Stimulated activated CD4-positive, alpha-beta T cell treated with anti-CD3 and anti-CD28 coated beads, Interleukin-4, amount 100 ng/mL, for 48 hours (primary cell): ENCODE data around the gene NALCN.

ENCODE experiments used
- DNase-seq, 2 donors: peaks; one replicate each; pipeline ENCODE4 v3.0.0-alpha.2; 2020; ENCODE audit warnings: low read depth in 2 of 2

The NALCN gene

GRCh38 chr13:101025925-101026324 is 390.4 kb downstream of the NALCN start:
- no peak for DNase-seq

DNA sequence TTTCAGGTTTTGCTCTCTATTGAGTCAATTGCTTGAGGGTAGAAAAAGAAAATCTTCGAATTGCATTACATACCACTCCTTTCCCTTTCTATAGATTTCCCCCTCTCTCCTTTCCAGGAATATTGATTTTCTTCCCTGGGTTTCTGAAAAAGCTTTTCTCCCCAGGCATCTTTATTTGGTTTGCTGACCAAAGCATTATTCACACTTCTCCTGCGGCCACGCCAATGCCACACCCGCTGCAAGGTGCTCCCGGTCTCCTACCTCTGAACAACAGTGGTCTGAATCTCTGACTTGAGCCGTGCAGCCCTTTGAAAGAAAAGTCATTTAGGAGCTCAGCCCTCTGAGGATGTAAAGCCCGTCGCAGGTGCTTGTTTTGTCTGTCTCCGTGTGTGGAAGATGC is 390.8 kb downstream of the NALCN start:
- DNase-seq: no peak

GRCh38 chr13:101019126-101019525 is 397.2 kb downstream of the NALCN start:
- DNase-seq: no peak

DNA sequence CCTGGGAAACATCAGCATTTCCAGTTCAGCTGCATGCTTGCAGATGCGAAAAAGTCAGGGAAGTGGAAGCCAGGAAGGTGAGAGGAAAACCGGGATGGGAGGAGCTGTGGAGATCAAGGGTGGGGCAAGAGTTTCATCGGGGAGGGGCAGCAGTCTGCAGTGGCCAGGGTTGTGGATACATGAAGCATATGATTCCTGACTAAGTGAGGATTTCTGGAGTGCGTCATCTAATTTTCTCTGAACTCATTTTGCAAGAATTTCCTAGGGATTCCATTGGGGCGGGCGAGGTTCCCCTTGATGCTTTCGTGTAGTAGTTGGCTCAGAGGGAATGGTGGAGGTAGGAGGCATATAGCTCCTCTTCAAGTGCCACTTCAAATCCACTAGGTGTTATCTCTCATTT is 397.6 kb downstream of the NALCN start:
- no peak for DNase-seq

GRCh38 chr13:101017123-101017872 is 399.0 kb downstream of the NALCN start:
- no peak for DNase-seq

GRCh38 chr13:101016475-101016874 is 399.8 kb downstream of the NALCN start:
- DNase-seq: no peak

DNA sequence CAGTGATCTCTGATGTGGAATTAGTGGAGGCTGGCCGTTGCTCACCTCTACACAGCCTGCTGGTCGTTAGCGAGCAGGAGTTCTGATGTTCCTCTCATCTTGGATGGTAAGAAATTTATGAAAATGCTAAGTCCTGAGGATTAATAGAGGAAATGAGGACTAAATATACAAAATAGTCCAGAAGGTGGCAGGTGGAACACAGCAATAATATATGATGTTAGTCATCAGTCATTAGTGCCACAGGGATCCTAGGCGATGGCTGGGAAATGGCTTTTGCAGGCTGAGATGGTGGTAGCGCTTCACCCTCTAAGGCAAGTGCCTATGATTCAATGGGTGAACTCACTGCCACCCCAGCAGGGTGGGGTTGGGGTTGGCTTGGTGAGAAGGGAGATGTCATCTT is 403.1 kb downstream of the NALCN start:
- DNase-seq: no peak

- DNase-seq: no peak
These were observed 406.2 kb downstream of the NALCN start for GRCh38 chr13:101010100-101010499.

DNA sequence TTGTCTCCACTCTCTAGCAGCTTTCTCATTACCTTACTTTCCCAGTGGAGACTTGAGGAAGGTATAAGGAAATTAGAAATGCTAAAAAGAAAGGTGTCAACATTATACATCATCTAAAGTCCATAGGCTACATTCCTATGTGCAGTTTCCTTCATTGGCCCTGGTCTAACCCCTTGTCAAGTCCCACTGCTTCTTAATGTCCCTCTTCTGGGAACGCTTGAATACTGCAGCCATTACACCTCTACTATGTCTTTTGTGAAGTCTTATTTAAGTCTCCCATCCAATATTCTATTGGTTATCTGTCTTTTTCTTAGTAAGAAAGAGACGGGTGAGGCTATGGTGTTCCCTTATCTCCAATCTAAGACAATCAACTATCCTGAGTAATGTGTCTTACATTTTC is 409.1 kb downstream of the NALCN start:
- DNase-seq: no peak
